Fibroblast of gingiva (primary cell): ENCODE data around the gene NDUFA8.

ENCODE experiments used
- DNase-seq: peaks from one replicate; pipeline ENCODE4 v3.0.0-alpha.2; 2011; ENCODE audit warnings: low read depth

Gene NDUFA8

DNA sequence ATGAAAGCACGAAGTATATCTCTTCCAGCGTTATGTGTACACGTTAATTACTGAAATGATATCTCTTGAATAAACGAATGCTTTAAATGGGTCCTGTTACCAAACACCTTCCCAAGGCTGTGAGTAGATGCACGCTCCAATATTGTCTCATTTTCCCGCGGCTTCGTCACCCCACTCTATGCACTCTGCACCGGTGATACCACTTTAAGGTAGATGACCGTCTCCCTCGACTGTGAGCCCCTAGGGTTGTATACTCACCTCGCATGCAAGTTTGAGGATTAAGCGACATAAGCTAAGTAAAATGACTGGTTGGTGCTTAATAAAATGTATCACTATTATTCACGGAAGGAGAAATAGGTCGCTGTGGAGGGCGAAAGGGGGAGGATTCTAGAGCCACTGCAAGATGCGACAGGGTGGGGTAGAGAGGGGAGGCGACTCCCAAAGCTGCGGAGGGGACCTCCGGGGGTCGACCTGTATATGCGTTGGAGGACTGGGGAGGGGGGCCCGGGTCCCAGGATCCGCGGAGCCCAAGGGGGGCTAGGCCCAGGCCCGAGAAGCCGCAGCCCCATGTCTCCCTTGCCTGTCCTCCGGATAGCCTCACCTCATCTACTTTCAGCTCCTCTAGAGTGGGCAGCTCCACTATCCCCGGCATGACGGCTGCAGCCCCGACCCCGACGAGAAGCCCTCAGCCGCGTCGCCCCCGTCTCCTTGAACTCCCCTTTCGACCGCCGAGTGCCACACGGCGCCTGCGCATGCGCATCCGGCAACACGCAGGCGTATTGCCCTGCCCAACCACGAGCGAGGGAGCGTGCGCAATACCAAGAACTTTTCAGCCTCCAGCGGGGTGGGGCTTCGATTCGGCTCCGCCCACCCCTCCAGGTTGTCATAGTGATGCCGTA is at the start of gene NDUFA8, which contains the start of gene MORN5:
Gene NDUFA8 (minus strand): TSS at position 754 of the 899 bp plus-strand sequence. CDS start 102 bp downstream, at position 652.
Gene MORN5 (plus strand): TSS at position 883 of the 899 bp plus-strand sequence. CDS start 65 bp downstream, outside the sequence.
- DNase-seq = peak; percentile 93

DNA sequence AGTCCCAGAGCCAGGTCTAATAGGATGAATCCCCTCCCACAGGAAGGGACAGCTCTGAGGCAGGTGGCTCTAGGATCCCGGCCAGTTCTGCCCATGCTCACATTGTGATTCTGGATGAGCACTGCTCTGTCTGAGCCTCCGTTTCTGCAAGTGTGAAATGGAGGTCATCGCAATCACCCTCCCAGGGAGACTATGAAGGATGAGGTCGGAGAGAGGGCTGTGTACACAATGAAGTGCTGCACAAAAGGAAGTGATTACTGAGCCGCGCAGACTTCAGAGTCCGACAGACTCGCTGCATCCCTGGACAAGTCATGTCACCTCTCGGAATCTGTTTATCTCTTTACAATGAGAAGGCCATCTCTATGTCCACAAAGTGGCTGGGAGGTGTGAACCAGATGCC is 47.5 kb upstream of the NDUFA8 start:
- DNase-seq = no peak

GRCh38 chr9:122206118-122207046 is 46.8 kb upstream of the NDUFA8 start:
- DNase-seq = peak; percentile 36

GRCh38 chr9:122205176-122205575 is 45.6 kb upstream of the NDUFA8 start:
- no peak for DNase-seq

- DNase-seq = no peak
Observed at GRCh38 chr9:122204491-122204890, 44.9 kb upstream of the NDUFA8 start.

- DNase-seq = no peak
Observed at GRCh38 chr9:122204055-122204454, 44.5 kb upstream of the NDUFA8 start.

DNA sequence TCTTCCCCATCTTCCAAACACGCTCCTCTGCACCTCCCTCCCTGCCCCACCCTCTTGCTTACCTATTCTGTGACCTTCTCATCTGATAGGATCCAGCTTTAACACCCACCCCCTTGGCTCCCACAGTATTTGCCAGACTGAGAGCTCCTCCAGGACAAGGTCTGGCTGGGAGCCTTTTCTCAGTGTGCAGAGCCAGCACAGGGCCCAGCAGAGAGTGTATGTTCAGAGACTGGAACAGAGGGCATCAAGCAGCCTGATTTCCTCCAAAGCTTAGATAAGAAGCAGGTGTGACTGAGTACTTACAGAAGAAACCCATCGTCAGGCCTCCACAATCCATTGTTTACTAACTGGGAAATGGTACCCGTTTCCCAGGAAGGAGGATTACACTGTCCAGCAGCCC is 42.5 kb upstream of the NDUFA8 start:
- DNase-seq = no peak

DNA sequence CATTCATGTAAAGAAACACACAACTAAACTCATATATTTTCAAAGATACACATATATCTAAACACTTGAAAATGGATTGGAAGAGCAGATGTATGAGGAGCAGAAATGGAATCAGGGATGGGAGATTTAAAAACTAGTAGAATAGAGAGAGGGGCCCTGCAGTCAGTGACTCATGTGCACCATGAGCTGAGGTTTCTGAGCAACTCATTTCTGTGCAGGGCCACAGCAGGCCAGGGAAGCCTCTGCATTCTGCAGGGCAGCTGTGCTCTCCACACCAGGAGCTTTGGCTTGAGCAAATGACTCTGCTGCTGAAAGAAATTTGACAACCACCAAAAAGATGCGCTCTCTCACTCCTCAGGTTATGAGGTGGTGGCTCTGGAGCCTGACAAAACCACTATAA is 42.1 kb upstream of the NDUFA8 start:
- no peak for DNase-seq

DNA sequence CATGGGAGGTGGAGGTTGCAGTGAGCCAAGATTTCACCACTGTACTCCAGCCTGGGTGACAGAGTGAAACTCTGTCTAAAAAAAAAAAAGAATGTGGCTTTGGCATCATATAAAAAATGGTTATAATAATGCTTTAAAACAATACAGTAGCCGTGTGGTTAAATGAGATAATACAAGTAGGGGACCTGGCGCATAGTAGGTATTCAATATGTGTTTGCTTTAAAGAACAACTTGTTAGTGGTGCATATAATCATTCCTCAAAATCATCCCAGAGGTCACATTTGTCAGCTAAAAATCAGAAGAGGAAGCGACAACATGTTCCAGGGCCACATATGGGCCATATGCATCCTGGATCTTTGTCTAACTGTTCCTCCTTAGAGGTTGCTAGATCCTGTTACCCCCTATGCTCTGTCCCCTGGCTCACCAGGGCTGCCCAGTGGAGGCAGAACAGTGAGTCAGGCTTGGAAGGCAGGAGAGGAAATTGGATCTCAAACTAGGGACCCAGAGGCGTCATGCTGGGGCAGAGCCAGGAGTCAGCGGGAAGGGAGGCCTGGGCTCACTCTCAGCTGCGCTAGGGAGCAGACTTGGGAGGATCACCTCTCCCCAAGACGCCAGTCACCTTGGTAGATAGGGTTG is 41.5 kb upstream of the NDUFA8 start:
- peak; percentile 68 for DNase-seq

GRCh38 chr9:122197882-122198281 is 38.3 kb upstream of the NDUFA8 start:
- no peak for DNase-seq

DNA sequence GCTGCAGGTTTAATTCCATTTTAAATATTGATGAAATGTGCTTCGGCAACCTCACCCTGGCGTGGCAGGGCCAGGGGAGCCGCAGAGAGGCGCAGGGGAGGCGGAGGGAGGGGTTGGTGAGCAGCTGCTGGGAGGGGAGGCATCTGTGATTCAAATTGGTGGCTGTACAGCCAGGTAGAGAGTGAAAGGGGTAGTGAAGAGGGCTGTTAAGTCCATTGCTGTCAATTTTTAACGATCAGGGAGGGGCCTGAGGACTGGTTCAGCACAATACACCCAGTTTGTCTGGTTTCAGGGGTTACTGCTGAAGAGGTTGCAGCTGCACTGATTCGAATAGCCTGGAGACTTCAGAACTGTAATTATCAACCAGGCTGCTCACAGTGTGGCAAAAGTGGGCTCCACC is 37.8 kb upstream of the NDUFA8 start:
- no peak for DNase-seq

- DNase-seq = no peak
Observed at GRCh38 chr9:122195875-122196274, 36.3 kb upstream of the NDUFA8 start.

- DNase-seq = no peak
Observed at GRCh38 chr9:122193651-122194050, 34.1 kb upstream of the NDUFA8 start.

- DNase-seq = no peak
Observed at GRCh38 chr9:122192914-122193525, 33.4 kb upstream of the NDUFA8 start.

DNA sequence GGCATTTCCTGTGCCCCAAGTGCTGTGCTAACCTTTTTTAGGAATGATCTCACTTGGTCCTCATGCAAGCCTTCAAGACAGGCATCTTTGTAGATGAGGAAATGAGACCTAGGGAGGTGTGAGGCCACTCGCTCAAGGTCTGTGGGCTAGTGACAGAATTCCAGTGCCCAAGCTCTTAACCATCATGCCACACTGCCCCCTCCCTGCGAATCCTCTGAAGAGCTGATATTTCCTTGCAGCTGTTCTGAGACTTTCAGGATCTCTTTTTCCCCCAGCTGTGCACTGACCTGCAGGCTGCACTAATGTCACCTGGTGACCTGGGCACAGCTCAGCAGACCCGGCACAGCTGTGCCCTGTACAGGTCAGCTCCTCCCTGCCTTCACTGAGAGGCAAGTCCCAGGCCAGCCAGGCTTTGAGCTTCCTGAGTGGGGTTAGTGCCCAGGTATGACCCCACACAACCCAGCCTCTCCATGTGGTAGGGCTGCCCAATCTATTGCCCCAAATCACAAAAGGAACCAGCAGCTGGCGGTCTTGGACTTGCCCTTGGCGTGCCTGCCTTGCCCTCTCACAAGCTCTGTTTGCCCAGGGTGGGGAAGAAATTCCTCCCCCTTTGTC is 32.8 kb upstream of the NDUFA8 start:
- DNase-seq = no peak

GRCh38 chr9:122191584-122191983 is 32.0 kb upstream of the NDUFA8 start:
- no peak for DNase-seq

DNA sequence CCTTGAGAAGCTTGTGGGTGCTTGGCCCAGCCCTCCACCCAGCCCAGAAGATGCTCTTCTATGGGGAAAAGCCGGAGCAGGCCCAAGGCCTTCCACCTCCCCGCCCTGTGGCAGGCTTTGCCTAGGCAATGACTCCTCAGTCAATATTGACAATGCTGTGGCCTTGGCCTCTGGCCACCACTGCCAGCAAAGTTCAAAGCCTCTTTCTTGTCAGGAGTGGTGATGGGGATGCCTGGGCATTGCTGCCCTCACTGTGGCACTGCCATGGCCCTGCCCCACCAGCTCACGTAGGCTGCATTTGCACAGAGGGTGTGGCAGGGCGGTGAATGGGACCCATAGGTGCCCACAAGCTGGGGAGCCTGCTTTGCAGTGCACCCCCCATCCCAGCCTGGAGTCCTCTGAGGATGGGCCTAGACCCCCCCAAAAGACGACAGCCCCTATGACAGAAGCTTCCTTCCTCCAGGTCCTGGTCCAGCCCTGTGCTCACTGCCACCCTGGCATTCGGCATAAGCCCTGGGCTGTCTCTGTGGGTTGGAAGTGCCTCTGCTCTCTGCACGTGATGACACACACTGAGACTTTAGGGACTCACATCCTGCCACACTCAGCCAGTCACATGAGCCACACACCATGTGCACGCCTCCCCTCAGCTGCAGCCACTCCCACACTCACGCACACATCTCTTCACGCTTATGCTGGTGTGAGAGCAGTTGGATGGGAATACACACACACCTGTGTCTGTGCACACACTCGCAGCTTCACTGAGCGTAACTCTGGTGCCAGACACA is 31.2 kb upstream of the NDUFA8 start:
- no peak for DNase-seq

DNA sequence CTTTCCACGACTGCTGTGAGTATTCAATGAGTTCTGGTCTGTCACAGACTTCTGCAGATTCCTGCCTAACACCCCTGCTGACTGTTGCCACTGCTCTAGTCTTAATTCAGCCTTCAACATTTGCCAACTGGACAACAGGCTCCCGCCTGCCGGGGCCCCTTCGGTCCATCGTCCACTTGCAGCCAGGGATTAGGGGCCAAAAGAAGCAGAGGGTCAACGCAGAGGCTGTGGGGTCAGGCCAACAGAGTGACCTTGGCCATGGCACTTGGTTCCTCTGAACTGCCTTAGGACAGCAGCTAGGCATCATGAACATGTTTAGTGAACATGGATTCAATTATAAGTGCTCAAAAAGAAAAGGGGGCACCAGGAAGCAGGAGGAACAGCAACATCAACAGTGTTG is 28.8 kb upstream of the NDUFA8 start:
- no peak for DNase-seq

DNA sequence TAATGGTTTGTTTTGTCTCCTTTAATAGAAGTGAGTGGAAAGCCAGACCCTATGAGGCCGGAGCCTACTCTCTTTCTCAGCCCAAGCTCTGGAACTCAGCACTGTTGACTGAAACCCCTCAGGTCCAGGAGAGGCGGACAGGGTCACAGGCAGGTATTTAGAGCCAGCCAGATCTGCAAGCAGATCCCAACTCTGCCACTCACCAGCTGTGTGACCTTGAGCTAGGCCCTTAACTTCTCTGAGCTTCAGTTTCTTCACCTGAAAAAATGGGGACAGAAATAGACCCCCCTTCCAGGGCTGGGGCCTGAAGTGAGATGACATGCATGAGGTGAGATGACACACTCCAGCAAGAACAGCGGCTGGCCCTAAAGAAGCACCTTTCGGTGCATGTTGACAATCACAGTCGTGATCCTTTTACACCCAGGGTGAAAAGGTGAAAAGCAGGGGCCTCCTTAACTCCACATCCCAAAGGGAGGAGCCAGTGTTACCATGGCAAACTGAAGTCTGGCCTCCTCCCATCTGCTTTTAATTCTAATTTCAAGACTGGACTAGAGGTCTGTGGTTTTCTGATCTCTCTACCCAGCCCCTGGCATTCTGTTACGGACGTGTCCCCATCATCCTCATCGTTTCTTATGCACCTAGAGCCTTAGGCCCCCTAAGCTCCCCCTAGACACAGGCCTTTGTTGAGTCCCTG is 27.3 kb upstream of the NDUFA8 start:
- DNase-seq = no peak

DNA sequence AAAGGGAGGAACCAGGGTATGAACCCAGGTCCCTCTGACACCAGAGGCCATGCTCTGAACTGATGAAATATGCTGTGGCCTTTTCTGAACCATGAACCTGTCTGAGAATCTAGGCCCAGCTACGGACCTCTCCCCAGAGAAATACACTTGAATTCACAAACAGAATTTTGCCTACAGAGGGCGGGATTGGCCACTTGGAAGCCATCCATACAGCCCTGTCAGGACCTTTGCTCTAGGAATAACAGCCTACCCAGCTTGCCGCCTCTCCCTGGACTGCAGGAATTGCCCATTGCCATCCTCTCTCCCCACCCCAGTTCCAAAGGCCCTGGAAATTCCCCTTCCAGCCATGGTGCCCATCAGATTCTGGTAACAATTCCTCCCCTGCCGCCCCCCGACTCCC is 26.7 kb upstream of the NDUFA8 start:
- no peak for DNase-seq
